A549 treated with CpdA at 1 μM for 4 hours (cell line): ENCODE measurements around the gene TUBA1B. TPM values are rescaled to one million over a fixed set of nuclear protein-coding genes. Genes with fewer than 3 reads are reported as not detected.

Experiments used
- total RNA-seq: library from RNA; stranded (reverse); fragments of 200-300 nt; extraction: Qiagen RNA extraction; gene quantifications from 5 replicates; pipeline ENCODE4 v1.2.3, GENCODE V29; 2022; ENCODE audit warnings: low read depth

Gene TUBA1B
- 2,156 to 2,553 TPM (median 2,429 TPM) in 5 replicates for total RNA-seq

GRCh38 chr12:49131051-49131893 lies at the start of gene TUBA1B:
Gene TUBA1B (minus strand): TSS chr12:49131395. CDS start chr12:49131300, 95 bp downstream.

GRCh38 chr12:49110464-49111155 lies 20.6 kb downstream of the TUBA1B start, which contains the start of gene LMBR1L:
Gene LMBR1L (minus strand): TSS chr12:49110847. CDS start chr12:49110555, 292 bp downstream.

GRCh38 chr12:49094160-49094974 lies 36.8 kb downstream of the TUBA1B start, which contains the start of gene DHH:
Gene DHH (minus strand): TSS chr12:49094801. CDS start chr12:49094512, 289 bp downstream.

Other genes starting within 250 kb of the TUBA1B start
- gene FKBP11, start 205.9 kb downstream of the TUBA1B start, total RNA-seq = 46.4 to 62.3 TPM (median 57.0 TPM) in 5 replicates
- gene ARF3, start 173.9 kb downstream of the TUBA1B start, total RNA-seq = 116 to 162 TPM (median 157 TPM) in 5 replicates
- gene WNT10B, start 159.7 kb downstream of the TUBA1B start, total RNA-seq = 1.8 to 2.7 TPM (median 2.4 TPM) in 5 replicates
- gene WNT1, start 153.1 kb downstream of the TUBA1B start, total RNA-seq = 0.07 TPM in 1 of 5 replicates, not detected in the others
- gene DDN, start 132.0 kb downstream of the TUBA1B start, total RNA-seq = 0.64 to 0.74 TPM (median 0.66 TPM) in 5 replicates
- gene PRKAG1, start 112.6 kb downstream of the TUBA1B start, total RNA-seq = 43.3 to 50.6 TPM (median 44.3 TPM) in 5 replicates
- 32.8 to 47.2 TPM (median 40.1 TPM) in 5 replicates for gene KMT2D, start 70.6 kb downstream of the TUBA1B start, total RNA-seq
- 5.1 to 6.3 TPM (median 5.6 TPM) in 5 replicates for gene RHEBL1, start 61.4 kb downstream of the TUBA1B start, total RNA-seq
- gene DHH, start 36.6 kb downstream of the TUBA1B start, total RNA-seq = not detected in 5 replicates
- gene LMBR1L, start 20.5 kb downstream of the TUBA1B start, total RNA-seq = 10.6 to 16.5 TPM (median 15.7 TPM) in 5 replicates
- gene TUBA1A, start 57.7 kb upstream of the TUBA1B start, total RNA-seq = 169 to 204 TPM (median 193 TPM) in 5 replicates
- 1,814 to 2,090 TPM (median 1,891 TPM) in 5 replicates for gene TUBA1C, start 133.7 kb upstream of the TUBA1B start, total RNA-seq
- 0.77 to 1.6 TPM (median 1.1 TPM) in 5 replicates for gene PRPH, start 163.8 kb upstream of the TUBA1B start, total RNA-seq
- 78.1 to 121 TPM (median 84.3 TPM) in 5 replicates for gene TROAP, start 191.9 kb upstream of the TUBA1B start, total RNA-seq
- 3.4 to 5.7 TPM (median 5.0 TPM) in 5 replicates for gene C1QL4, start 205.8 kb upstream of the TUBA1B start, total RNA-seq
- 19.2 to 24.7 TPM (median 20.0 TPM) in 5 replicates for gene DNAJC22, start 215.5 kb upstream of the TUBA1B start, total RNA-seq
- gene SPATS2, start 236.1 kb upstream of the TUBA1B start, total RNA-seq = 30.6 to 40.8 TPM (median 34.2 TPM) in 5 replicates